Measurements from ENCODE around the gene DAB1. TPM values are rescaled to one million over a fixed set of nuclear protein-coding genes. Genes with fewer than 3 reads are reported as not detected.

Gene DAB1
- polyA plus RNA-seq, 1 donor, result 9.1 TPM

GRCh38 chr1:57020216-57020615 lies 403.6 kb downstream of the DAB1 start:
- DNase-seq, result no peak

DNA sequence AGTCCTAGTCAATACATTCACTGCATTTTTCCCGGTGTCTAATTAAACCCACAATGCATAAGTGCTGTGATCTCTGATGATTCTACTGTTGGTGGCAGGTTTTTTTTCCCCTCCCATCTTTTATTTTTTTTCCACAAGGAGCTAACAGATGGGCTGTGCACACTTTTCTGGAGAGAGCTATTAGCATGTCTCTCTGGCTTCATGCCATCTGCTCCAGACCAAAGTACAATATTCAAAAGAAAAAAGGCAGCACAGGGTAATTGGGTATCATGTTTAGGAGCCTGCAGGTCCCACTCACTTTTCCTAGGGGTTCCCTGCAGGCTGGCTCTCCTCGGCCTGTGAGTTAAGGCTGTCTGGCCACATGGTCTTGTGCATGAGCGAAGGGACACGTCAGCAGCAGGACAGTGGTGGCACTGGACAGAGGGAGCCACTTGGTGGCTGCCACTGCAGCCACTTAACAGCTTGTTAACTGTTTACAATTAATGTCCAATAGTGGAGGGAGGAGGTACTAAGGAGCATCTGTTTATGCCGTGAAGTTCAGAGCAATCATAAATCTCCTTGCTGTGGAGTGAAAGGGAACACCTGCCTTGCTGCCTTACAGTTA lies 404.5 kb downstream of the DAB1 start:
- DNase-seq, result peak; percentile 19

DNA sequence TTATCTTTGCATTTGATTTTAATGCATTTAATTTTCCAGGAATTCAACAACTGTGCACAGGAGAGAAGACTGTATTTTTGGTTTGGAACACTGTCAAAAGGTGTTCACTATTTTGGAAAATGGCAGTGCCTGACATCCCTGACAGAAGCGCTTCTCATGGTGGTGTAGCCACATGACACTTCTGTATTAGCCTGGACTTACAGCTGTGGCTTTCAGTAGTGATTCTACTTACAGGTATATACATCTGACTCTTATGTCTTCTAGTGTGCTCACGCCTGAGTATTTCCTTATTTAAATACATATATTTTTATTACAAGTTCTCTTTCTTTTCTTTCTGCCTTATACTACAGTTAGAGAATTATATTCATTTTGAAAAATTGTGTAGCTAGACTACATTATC lies 405.7 kb downstream of the DAB1 start:
- DNase-seq, result no peak

GRCh38 chr1:57017717-57018116 lies 406.1 kb downstream of the DAB1 start:
- no peak for DNase-seq

DNA sequence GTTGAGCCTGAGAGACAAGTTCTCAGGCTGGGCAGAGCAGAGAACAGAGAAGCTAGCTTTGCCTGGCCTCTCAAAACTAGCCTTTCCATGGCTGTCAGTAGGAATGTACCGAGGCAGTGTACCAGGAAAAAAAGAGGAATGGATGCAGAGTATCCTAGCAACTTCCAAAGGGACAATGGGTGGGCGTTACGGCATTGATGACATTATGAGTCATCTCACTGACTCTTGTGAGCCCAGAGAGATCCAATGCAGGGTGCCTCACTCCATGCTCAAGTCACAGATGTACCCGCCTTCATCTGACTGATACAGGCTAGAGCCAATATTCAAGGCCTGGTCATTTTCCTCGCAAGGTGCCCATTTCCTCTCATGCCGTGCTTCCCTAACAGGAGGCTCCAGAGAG lies 406.7 kb downstream of the DAB1 start:
- no peak for DNase-seq

GRCh38 chr1:57015071-57015470 lies 408.8 kb downstream of the DAB1 start:
- no peak for DNase-seq

GRCh38 chr1:57013522-57013921 lies 410.3 kb downstream of the DAB1 start:
- no peak for DNase-seq

GRCh38 chr1:57012315-57012714 lies 411.5 kb downstream of the DAB1 start:
- no peak for DNase-seq

GRCh38 chr1:57010511-57010910 lies 413.3 kb downstream of the DAB1 start:
- DNase-seq, result no peak

DNA sequence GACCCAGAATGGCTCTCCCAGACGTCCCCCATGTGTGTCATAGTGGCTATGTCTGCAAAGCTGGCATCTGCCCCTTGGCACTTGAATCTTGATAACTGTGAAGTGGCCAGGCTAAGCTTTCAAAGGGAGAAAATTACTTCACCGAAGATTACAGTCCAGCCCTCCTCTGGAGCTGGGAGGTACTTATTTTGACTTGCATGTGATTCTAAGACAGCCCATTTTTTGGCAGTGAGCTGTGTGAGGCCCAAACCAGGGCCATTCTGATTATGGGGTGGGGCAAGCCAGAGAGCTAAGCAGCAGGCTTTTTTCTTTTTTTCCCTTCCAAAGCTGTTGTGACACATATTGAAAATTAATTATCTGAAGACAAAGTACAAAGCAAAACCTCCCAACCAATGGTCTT lies 415.9 kb downstream of the DAB1 start:
- no peak for DNase-seq

DNA sequence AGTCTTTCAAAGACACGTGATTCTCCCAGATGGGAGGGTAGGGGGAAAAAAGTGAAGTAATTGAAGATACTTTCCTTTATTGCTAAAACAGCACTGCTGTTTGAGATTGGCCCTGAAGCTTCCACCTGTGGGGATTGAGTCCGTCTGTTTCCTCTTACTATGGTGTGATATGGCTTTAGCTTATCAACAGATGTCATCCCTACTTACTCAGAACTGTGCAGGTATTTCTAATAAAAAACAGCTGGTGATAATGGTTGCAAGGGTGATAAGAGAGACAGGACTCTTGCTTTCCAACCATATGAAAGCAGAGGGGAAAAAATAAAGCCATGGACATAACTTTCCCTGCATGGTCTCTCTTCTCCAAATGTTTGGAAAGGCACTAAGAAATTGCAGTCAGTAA lies 416.4 kb downstream of the DAB1 start:
- no peak for DNase-seq

DNA sequence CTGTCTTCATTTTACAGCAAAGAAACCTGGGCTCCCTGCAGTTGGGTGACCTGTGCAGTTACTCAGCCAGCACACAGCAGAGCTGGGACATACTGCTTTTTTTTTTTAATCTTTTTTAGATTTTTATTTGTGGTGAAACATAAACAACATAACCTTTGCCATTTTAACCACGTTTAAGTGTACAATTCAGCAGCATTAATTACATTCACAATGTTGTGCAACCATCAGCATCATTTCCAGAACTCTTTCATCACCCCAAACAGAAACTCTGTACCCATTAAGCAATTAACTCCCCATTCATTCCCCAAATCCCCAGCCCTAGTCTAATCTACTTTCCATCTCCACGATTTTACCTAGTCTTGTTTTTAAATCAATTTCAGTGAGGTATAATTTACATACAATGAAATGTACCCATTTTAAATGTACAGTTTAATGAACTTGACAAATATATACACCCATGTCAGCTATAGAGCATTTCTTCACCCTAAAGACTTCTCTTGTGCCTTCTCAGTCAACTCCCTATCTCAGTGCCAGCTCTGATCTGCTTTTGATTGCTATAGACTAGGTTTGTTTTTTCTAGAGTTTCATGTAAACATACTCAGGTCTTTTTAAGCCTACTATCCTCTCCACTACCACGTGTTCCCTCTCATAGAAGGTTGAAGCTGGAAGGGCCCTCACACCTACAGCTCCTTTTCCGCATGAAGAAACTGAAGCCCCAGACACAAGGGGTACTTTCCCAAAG lies 420.3 kb downstream of the DAB1 start:
- DNase-seq, result no peak

DNA sequence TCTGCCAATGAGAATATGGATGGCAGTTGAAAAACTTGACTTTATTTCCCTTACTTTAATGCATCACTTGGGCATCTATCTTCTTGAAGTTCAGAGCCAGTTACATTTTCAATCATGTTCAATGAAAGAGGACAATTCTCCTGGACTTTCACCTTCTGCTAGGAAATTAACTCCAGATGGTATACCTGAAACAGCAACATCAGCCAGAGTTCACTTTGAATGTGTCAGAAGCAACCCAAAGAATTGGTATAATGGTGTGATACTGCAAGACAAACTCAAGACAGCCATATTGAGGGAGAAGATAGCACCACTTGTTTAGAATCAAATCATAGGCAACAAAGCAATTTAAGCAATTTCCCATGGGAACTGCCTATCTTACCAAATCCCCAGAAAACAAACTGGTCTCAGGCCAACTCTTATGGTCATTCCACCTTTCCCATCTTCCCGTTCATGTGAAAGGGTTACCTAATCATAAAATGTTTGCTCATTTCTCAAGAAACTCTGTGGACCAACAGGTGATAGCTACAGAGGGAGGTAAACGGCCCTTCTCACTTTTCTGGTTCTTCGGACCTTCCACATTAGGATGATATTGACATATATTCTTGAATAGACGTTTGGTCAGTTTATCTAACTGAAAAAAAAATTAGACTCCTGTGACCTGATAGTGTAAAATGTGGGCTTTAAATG lies 428.3 kb downstream of the DAB1 start:
- DNase-seq, result no peak

GRCh38 chr1:56993475-56993874 lies 430.4 kb downstream of the DAB1 start:
- DNase-seq, result peak; percentile 41

DNA sequence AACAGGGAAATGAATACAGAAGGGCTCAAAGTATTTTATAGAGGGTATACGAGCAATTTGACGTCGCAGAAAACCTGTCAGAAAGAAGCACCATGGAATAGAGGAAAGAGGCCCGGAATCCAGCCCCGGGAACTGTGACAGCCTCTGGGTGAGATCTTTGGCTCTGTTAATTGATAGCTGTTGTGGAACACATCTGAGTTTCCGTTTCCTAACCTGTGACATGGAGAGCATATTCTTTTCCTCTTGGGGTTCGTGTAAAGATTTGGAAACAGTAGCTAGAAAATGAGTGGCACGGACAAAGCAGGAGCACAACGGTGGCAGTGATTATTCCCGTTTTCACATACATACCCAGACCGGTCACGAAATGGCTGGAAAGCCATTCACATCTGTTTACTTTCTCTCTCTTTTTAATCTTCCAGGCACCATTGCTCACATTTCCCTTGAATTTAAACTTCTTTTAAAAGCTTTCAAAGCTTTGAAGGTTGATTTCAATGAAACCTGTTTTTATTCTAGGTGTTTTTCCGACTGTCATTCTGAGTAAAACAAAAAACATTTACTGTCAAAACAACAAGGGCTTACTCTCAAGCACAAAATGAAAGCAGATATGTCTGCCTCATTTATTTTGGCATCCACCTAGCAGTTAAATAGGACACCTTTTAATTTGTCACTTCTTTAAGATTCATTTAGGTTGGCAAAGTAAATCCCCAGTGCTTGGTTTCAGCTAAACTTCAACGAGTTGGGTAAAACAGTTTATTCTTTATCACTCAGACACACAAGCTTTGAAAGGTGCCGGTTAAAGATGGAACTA lies 431.3 kb downstream of the DAB1 start:
- no peak for DNase-seq

DNA sequence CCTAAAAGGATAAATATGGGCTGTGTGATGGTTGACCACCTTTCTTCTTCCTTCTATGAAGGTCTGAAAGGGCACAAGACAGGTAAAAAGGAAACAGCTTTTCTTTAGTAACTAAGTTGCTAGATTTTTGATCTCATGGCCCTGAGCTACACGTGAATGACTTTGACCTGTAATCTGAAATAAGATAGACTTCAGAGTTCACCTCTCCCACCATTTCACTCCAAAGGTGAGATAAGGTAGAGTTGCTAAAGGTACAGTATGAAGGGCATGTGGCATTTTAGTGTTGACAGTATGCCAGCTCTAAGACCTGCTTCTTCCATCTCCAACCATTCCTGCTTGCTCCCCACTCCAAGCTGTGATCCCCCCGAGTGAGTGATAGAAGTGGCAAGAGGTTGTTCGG lies 432.3 kb downstream of the DAB1 start:
- no peak for DNase-seq

GRCh38 chr1:56986397-56986796 lies 437.5 kb downstream of the DAB1 start:
- DNase-seq, result no peak

DNA sequence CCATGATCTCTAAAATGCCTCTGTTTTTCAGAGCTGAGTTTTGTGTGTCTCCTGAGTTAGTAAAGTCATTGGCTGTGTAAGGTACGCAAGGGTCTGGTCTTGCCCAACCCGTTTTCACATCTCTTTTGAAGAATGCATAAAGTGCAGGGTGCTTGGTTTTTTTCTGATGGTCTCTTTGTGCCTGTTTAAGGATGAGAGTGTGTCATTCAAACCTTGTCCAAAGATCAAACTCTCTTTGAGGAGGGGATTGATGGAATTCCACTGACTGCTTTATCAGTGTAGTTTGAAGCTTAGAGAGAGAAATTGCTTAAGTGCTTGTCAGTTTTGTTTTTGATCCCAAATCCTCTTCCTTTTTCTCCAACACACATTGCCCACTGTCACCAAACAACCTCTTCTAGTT lies 438.0 kb downstream of the DAB1 start:
- no peak for DNase-seq

GRCh38 chr1:56983484-56983883 lies 440.4 kb downstream of the DAB1 start:
- DNase-seq, result no peak

DNA sequence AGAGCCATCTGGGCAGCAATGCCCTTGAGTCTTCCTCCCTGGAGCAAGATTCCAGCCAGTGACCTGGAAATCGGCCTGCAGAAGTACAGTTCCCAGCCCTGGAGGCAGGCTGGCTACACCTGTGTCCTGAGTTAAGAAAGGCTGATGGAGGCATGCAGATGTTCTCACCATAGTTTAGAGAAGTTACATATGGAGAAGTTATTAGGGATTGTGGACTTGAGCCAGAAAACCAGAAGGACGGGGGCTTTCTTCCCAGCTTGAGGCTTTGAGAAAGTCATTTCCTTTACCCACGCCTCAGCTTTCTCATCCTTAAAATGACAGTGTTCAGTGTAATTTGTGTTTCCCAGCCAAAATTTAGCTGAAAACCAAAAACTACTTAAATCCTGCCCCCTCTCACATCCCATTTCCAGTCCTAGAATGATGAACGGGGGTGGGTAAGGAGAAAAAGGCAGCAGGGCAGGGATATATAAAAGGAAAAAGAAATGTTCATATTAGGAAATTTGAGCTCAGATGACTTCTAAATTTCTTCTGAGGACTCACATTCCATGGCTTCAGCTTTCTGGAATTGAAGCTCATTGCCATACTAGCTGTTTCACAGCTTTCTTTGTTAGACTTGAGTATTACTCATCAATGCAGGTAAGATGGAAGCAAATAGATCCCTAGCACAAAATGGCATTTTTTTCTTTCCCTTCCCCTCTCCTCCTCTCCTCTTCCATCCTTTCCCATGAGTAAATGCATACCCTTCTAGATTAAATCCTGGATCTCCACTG lies 443.7 kb downstream of the DAB1 start:
- DNase-seq, result no peak

DNA sequence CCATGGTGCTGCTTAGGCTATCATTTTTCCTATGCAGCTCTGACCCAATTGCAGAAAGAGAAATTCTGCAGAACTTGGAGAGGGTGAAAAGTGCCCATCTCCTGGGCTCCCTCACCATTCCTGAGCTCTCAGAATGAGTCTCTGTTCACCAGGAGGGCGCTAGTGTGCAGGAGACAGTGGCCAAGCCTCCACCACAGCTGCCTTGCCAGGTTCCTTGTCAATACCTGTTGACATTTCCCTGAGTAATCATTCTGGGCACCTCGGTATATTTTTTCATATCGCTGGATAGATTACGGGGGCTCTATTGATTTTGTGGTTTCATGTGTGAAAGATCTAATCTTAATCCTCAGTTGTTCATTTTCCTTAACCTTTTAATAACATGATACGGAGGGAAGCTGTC lies 445.0 kb downstream of the DAB1 start:
- no peak for DNase-seq

DNA sequence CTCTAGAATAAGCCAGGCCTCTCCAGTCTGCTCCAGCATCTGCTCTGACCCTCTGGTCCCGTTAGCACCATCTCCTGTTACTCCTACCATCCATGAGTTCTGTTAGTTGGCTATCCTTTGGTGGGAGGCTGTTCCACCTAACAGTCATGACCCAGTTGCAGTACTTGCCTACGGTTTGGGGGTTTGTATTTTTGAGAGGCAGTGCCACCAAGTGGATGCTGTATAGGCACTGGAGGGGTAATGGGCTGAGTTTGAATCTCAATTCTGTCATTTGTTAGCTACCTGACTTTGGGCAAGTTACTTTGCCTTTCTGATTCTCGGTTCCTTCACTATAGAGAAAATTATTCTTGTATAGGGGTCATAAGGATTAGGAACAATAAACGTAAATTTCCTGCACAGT lies 445.9 kb downstream of the DAB1 start:
- DNase-seq, result no peak

All from left kidney (tissue), 2 donors.